CD4-positive, alpha-beta memory T cell (primary cell): ENCODE results near the gene SLC35G6. TPM values are rescaled to one million over a fixed set of nuclear protein-coding genes. Genes with fewer than 3 reads are reported as not detected.

Experiments used
- CTCF ChIA-PET: fragments of 350-600 bp; sonication (Branson Sonifier 250); formaldehyde crosslinking; loops from one replicate; lab custom pipeline; 2021; ENCODE audit warnings: inconsistent platforms; ENCODE audit not compliant: partially characterized antibody; lab: Charles Lee
- POLR2A ChIA-PET: fragments of 350-600 bp; sonication (Branson Sonifier 250); formaldehyde crosslinking; loops from one replicate; lab custom pipeline; 2021; ENCODE audit not compliant: partially characterized antibody; lab: Charles Lee
- DNase-seq, 5 donors: peaks; one replicate each; pipeline versions ENCODE4 v3.0.0 to v3.0.0-alpha.2; 2020 to 2022; ENCODE audit warnings: mixed read lengths in 1 of 5
- H3K27ac ChIP-seq: one replicate; pipeline ENCODE4 v1.7.0; 2013; ENCODE audit warnings: low read depth, low read length
- H3K27me3 ChIP-seq: 2 replicates; pipeline ENCODE4 v1.7.0; 2013; ENCODE audit warnings: mild to moderate bottlenecking, low read length, moderate library complexity; ENCODE audit not compliant: insufficient read depth
- H3K36me3 ChIP-seq: 2 replicates; pipeline ENCODE4 v1.7.0; 2013; ENCODE audit warnings: mild to moderate bottlenecking, low read length, moderate library complexity; ENCODE audit not compliant: insufficient read depth
- H3K4me1 ChIP-seq: 2 replicates; pipeline ENCODE4 v1.7.0; 2013; ENCODE audit warnings: mild to moderate bottlenecking, low read length, moderate library complexity; ENCODE audit not compliant: insufficient read depth
- H3K4me3 ChIP-seq, 2 donors: one replicate each; pipeline ENCODE4 v1.7.0; 2013; ENCODE audit warnings: low read length in 2 of 2, mild to moderate bottlenecking in 1 of 2
- H3K9me3 ChIP-seq, 2 donors: one replicate each; pipeline ENCODE4 v1.7.0; 2013; ENCODE audit warnings: low read length in 2 of 2, control low read depth in 1 of 2; ENCODE audit not compliant: control insufficient read depth in 1 of 2
- H3K27ac Mint-ChIP-seq, 7 donors: one replicate each; pipeline ENCODE4 v1.8.0; 2020 to 2021; ENCODE audit warnings: mixed read lengths in 7 of 7, mild to moderate bottlenecking in 6 of 7, inconsistent platforms in 3 of 7, moderate library complexity in 3 of 7
- H3K27me3 Mint-ChIP-seq, 2 donors: one replicate each; pipeline ENCODE4 v1.8.0; 2020 to 2021; ENCODE audit warnings: mixed read lengths in 2 of 2
- H3K36me3 Mint-ChIP-seq, 2 donors: one replicate each; pipeline ENCODE4 v1.8.0; 2020 to 2021; ENCODE audit warnings: mixed read lengths in 2 of 2, inconsistent platforms in 1 of 2, mild to moderate bottlenecking in 1 of 2
- H3K4me1 Mint-ChIP-seq, 4 donors: one replicate each; pipeline ENCODE4 v1.8.0; 2020 to 2021; ENCODE audit warnings: mixed read lengths in 4 of 4, mild to moderate bottlenecking in 1 of 4
- H3K4me3 Mint-ChIP-seq, 8 donors: one replicate each; pipeline ENCODE4 v1.8.0; 2020 to 2021; ENCODE audit warnings: mixed read lengths in 8 of 8, mild to moderate bottlenecking in 7 of 8, moderate library complexity in 6 of 8, inconsistent platforms in 3 of 8
- H3K9me3 Mint-ChIP-seq, 8 donors: one replicate each; pipeline ENCODE4 v1.8.0; 2020 to 2021; ENCODE audit warnings: mixed read lengths in 8 of 8, mild to moderate bottlenecking in 5 of 8, inconsistent platforms in 3 of 8, moderate library complexity in 1 of 8
- intact Hi-C: fragments of 100-400 bp; cut with micrococcal nuclease; formaldehyde crosslinking; loops from one replicate; pipeline ENCODE4 v1.15.1; 2023
- polyA plus RNA-seq, 2 donors: library from polyadenylated mRNA; unstranded; fragments of 300-500 nt; fragmentation: Illumina TruSeq; gene quantifications; one replicate each; pipeline ENCODE4 v1.2.3, GENCODE V29; 2021
- total RNA-seq, 2 experiments: library from RNA; stranded (reverse); gene quantifications; one replicate each; pipeline ENCODE4 v1.2.3, GENCODE V29; 2021

The SLC35G6 gene
- total and polyA plus RNA-seq, 4 experiments from 2014 or later = not detected

- intact Hi-C loops = no loop called here
- POLR2A ChIA-PET = interaction anchor here (0.7 to 9.3 kb wide), 6 partner anchors 15 to 120 kb away, joined by 3 to 176 read pairs (median 48); partner anchors contain the start of genes ACAP1, POLR2A, SENP3 and SLC35G6
Observed at GRCh38 chr17:7441266-7441665, 40.0 kb upstream of the SLC35G6 start.

GRCh38 chr17:7442142-7442541, 39.1 kb upstream of the SLC35G6 start:
- peak overlapping the region in 2 of 8 donors; percentile 17 to 30 for H3K4me3 Mint-ChIP-seq
- peaks cover 56% of the 10 kb centered on the region for H3K27me3 ChIP-seq

More at GRCh38 chr17:7441266-7441665, 40.0 kb upstream of the SLC35G6 start:
- Histone ChIP-seq H3K36me3 (no peaks in the 10 kb centered on the region), H3K4me3 (no peak overlapping the region), H3K27me3 (peaks cover 48% of the 10 kb centered on the region), H3K27ac (no peak overlapping the region), H3K9me3 (no peaks in the 10 kb centered on the region), H3K4me1 (peaks cover 55% of the 10 kb centered on the region)
- peaks cover 26 to 56% (median 40%) of the 10 kb centered on the region in 4 donors for H3K4me1 Mint-ChIP-seq
- DNase-seq = peak in 1 of 5 donors; percentile 7
- H3K36me3 Mint-ChIP-seq = peaks cover 2 to 5% of the 10 kb centered on the region in 2 donors
- peaks cover 35 to 51% of the 10 kb centered on the region in 2 donors for H3K27me3 Mint-ChIP-seq
- peak overlapping the region in 1 of 8 donors; percentile 52 for H3K4me3 Mint-ChIP-seq
- peak overlapping the region in 1 of 7 donors; percentile 30 for H3K27ac Mint-ChIP-seq
- H3K9me3 Mint-ChIP-seq = no peaks in the 10 kb centered on the region
- CTCF ChIA-PET = interaction anchor here (0.8 to 2.9 kb wide), 6 partner anchors 13 to 120 kb away, joined by 3 to 11 read pairs (median 4); partner anchors contain the start of genes NEURL4 and SENP3

GRCh38 chr17:7443499-7444485, 37.5 kb upstream of the SLC35G6 start:
- ChIA-PET CTCF (interaction anchor here (0.8 to 1.5 kb wide), 7 partner anchors 8 to 244 kb away, joined by 3 to 6 read pairs (median 3); partner anchors contain the start of genes TMEM102 and TP53), POLR2A (interaction anchor here (0.9 to 4.4 kb wide), 6 partner anchors 8 to 140 kb away, joined by 3 to 46 read pairs (median 26); partner anchors contain the start of genes MPDU1, POLR2A, SLC35G6 and TMEM102)
- Histone ChIP-seq H3K36me3 (no peaks in the 10 kb centered on the region), H3K9me3 (no peaks in the 10 kb centered on the region), H3K27me3 (peaks cover 55% of the 10 kb centered on the region), H3K4me3 (no peak overlapping the region), H3K4me1 (peaks cover 39% of the 10 kb centered on the region), H3K27ac (no peak overlapping the region)
- Mint-ChIP-seq H3K9me3 (peaks cover 0 to 2% (median 0%) of the 10 kb centered on the region in 8 donors), H3K4me3 (peak overlapping the region in 1 of 8 donors; percentile 44), H3K27ac (peak overlapping the region in 1 of 7 donors; percentile 7), H3K4me1 (peaks cover 16 to 47% (median 33%) of the 10 kb centered on the region in 4 donors), H3K36me3 (peaks cover 0 to 11% of the 10 kb centered on the region in 2 donors), H3K27me3 (peaks cover 42 to 60% of the 10 kb centered on the region in 2 donors)
- intact Hi-C loops = no loop called here
- DNase-seq = peak in 1 of 5 donors; percentile 35

More at GRCh38 chr17:7442142-7442541, 39.1 kb upstream of the SLC35G6 start:
- Mint-ChIP-seq H3K27ac (peak overlapping the region in 1 of 7 donors; percentile 30), H3K9me3 (no peaks in the 10 kb centered on the region), H3K36me3 (peaks cover 0 to 7% of the 10 kb centered on the region in 2 donors), H3K4me1 (peaks cover 24 to 51% (median 40%) of the 10 kb centered on the region in 4 donors), H3K27me3 (peaks cover 36 to 54% of the 10 kb centered on the region in 2 donors)
- CTCF ChIA-PET = interaction anchor here (1.4 to 2.9 kb wide), 3 partner anchors 12 to 119 kb away, joined by 4 to 11 read pairs (median 8); partner anchors contain the start of genes NEURL4 and SENP3
- POLR2A ChIA-PET = interaction anchor here (0.7 to 9.3 kb wide), 5 partner anchors 14 to 106 kb away, joined by 3 to 138 read pairs (median 6); partner anchors contain the start of genes ACAP1, SLC35G6 and ZBTB4
- Histone ChIP-seq H3K27ac (no peak overlapping the region), H3K4me3 (no peak overlapping the region), H3K4me1 (peaks cover 55% of the 10 kb centered on the region), H3K36me3 (no peaks in the 10 kb centered on the region), H3K9me3 (no peaks in the 10 kb centered on the region)
- DNase-seq = no peak
- intact Hi-C loops = no loop called here

GRCh38 chr17:7444682-7445618, 36.3 kb upstream of the SLC35G6 start, which contains the start of gene CHRNB1:
Gene CHRNB1 (plus strand): TSS chr17:7445061. CDS start chr17:7445128, 67 bp downstream.
- Histone ChIP-seq H3K9me3 (no peaks in the 10 kb centered on the region), H3K4me3 (peak within 1 kb of the TSS in 1 of 2 donors; percentile 11), H3K4me1 (peaks cover 31% of the 10 kb centered on the region), H3K27me3 (peaks cover 45% of the 10 kb centered on the region), H3K36me3 (no peaks in the 10 kb centered on the region), H3K27ac (no peak within 1 kb of the TSS)
- peak within 1 kb of the TSS in 5 of 7 donors; percentile 29 to 76 (median 57) for H3K27ac Mint-ChIP-seq
- POLR2A ChIA-PET = interaction anchor here (0.8 to 4.4 kb wide), 10 partner anchors 9 to 139 kb away, joined by 3 to 46 read pairs (median 6); partner anchors contain the start of genes MPDU1, POLR2A, SLC35G6 and TMEM102
- H3K4me1 Mint-ChIP-seq = peaks cover 11 to 40% (median 28%) of the 10 kb centered on the region in 4 donors
- H3K9me3 Mint-ChIP-seq = peaks cover 0 to 2% (median 0%) of the 10 kb centered on the region in 8 donors
- peaks cover 39 to 58% of the 10 kb centered on the region in 2 donors for H3K27me3 Mint-ChIP-seq
- DNase-seq = peak in 1 of 5 donors; percentile 16
- intact Hi-C loops = no loop called here
- CTCF ChIA-PET = interaction anchor here (0.8 to 3.8 kb wide), 5 partner anchors 8 to 69 kb away, joined by 3 to 32 read pairs (median 4); partner anchors contain the start of gene TMEM102
- H3K4me3 Mint-ChIP-seq = peak within 1 kb of the TSS; percentile 75 to 88 (median 83)
- peaks cover 0 to 13% of the 10 kb centered on the region in 2 donors for H3K36me3 Mint-ChIP-seq

- Histone ChIP-seq H3K27me3 (peaks cover 41% of the 10 kb centered on the region), H3K4me3 (peak overlapping the region in 1 of 2 donors; percentile 11), H3K27ac (no peak overlapping the region), H3K9me3 (no peaks in the 10 kb centered on the region), H3K36me3 (no peaks in the 10 kb centered on the region), H3K4me1 (peaks cover 24% of the 10 kb centered on the region)
- Mint-ChIP-seq H3K4me3 (peak overlapping the region; percentile 75 to 88 (median 83)), H3K27ac (peak overlapping the region in 5 of 7 donors; percentile 29 to 76 (median 57)), H3K36me3 (peaks cover 1 to 13% of the 10 kb centered on the region in 2 donors), H3K4me1 (peaks cover 9 to 33% (median 22%) of the 10 kb centered on the region in 4 donors), H3K27me3 (peaks cover 36 to 54% of the 10 kb centered on the region in 2 donors), H3K9me3 (peaks cover 0 to 2% (median 0%) of the 10 kb centered on the region in 8 donors)
- DNase-seq = peak; percentile 32 to 55 (median 42)
- intact Hi-C loops = no loop called here
- CTCF ChIA-PET = interaction anchor here (0.8 to 3.8 kb wide), 2 partner anchors 9 kb away, joined by 3 to 32 read pairs; no protein-coding TSS in a partner anchor
- POLR2A ChIA-PET = interaction anchor here (0.8 to 4.4 kb wide), 9 partner anchors 9 to 133 kb away, joined by 3 to 46 read pairs (median 5); partner anchors contain the start of genes POLR2A, SLC35G6, TMEM102 and ZBTB4
Observed at GRCh38 chr17:7445619-7445968, 35.7 kb upstream of the SLC35G6 start.
